OCI-LY7 (cell line): ENCODE results near the gene LHFPL2. TPM values are rescaled to one million over a fixed set of nuclear protein-coding genes. Genes with fewer than 3 reads are reported as not detected.

Experiments used
- BruUV-seq: library from RNA; stranded (reverse); fragments of 400-500 nt; replicated peaks from 2 replicates; lab custom pipeline; 2021; lab: Mats Ljungman, UMichigan
- CTCF ChIA-PET: fragments of 300-600 bp; sonication (Branson Sonifier 250); formaldehyde crosslinking; loops from one replicate; lab custom pipeline; 2022; ENCODE audit warnings: antibody characterized with exemption; ENCODE audit not compliant: unreplicated experiment; lab: Charles Lee
- POLR2A ChIA-PET: fragments of 300-600 bp; sonication (Branson Sonifier 250); formaldehyde crosslinking; loops from one replicate; lab custom pipeline; 2022; ENCODE audit warnings: antibody characterized with exemption; lab: Charles Lee
- DNase-seq: peaks from one replicate; pipeline ENCODE4 v3.0.0-alpha.2; 2015; ENCODE audit warnings: low spot score
- H2AFZ ChIP-seq: fragments of 200-600 bp; sonication (generic), shearing (Covaris generic); 2 replicates; pipeline ENCODE4 v1.6.1; 2014; ENCODE audit warnings: mild to moderate bottlenecking, antibody characterized with exemption, low read length, moderate library complexity
- H3K27ac ChIP-seq: fragments of 200-600 bp; sonication (generic); 2 replicates; pipeline ENCODE4 v1.5.1; 2014; ENCODE audit warnings: mixed run types, low read depth, mild to moderate bottlenecking, moderate library complexity, low read length, inconsistent platforms; ENCODE audit not compliant: poor library complexity, severe bottlenecking
- H3K36me3 ChIP-seq: fragments of 200-600 bp; sonication (generic); 2 replicates; pipeline ENCODE4 v1.6.1; 2014; ENCODE audit warnings: mild to moderate bottlenecking, antibody characterized with exemption, low read length, moderate library complexity, mixed read lengths; ENCODE audit not compliant: insufficient read depth
- H3K4me1 ChIP-seq: fragments of 200-600 bp; sonication (generic); 2 replicates; pipeline ENCODE4 v1.5.1; 2014; ENCODE audit warnings: mild to moderate bottlenecking, low read length; ENCODE audit not compliant: insufficient read depth, poor library complexity, severe bottlenecking
- H3K4me2 ChIP-seq: fragments of 200-600 bp; sonication (generic); 2 replicates; pipeline ENCODE4 v1.6.1; 2014; ENCODE audit warnings: mild to moderate bottlenecking, low read length
- H3K4me3 ChIP-seq: fragments of 200-600 bp; sonication (generic); 2 replicates; pipeline ENCODE4 v1.5.1; 2014; ENCODE audit warnings: mild to moderate bottlenecking, low read depth, low read length; ENCODE audit not compliant: poor library complexity, severe bottlenecking
- H3K79me2 ChIP-seq: fragments of 200-600 bp; sonication (generic); 2 replicates; pipeline ENCODE4 v1.6.1; 2016; ENCODE audit warnings: low read depth, mild to moderate bottlenecking, low read length, moderate library complexity, mixed read lengths; ENCODE audit not compliant: insufficient read depth
- H3K9me2 ChIP-seq: fragments of 200-600 bp; sonication (generic); 2 replicates; pipeline ENCODE4 v1.6.1; 2016; ENCODE audit warnings: mild to moderate bottlenecking, low read length, mixed read lengths; ENCODE audit not compliant: insufficient read depth
- H3K9me3 ChIP-seq: fragments of 200-600 bp; sonication (generic); 2 replicates; pipeline ENCODE4 v1.6.1; 2014; ENCODE audit warnings: mild to moderate bottlenecking, mixed run types, low read length, mixed read lengths
- H4K20me1 ChIP-seq: fragments of 200-600 bp; sonication (generic); 2 replicates; pipeline ENCODE4 v1.6.1; 2014; ENCODE audit warnings: mild to moderate bottlenecking, antibody characterized with exemption, low read length, moderate library complexity, mixed read lengths; ENCODE audit not compliant: insufficient read depth
- EZH2phosphoT487 ChIP-seq: fragments of 200-600 bp; sonication (generic); IDR thresholded peaks from 2 replicates; pipeline ENCODE4 v1.6.1; 2018; ENCODE audit warnings: low read depth, borderline replicate concordance, mild to moderate bottlenecking, mixed run types, antibody characterized with exemption, low read length, moderate library complexity, mixed read lengths
- intact Hi-C: fragments of 100-400 bp; cut with micrococcal nuclease; formaldehyde crosslinking; loops from one replicate; pipeline ENCODE4 v1.10.0; 2022; ENCODE audit not compliant: unreplicated experiment
- total RNA-seq, 2 experiments: library from RNA; depleted of rRNA in 1 of 2; stranded (reverse); fragments of >200 nt in 1 of 2; shearing (Covaris generic) in 1 of 2; gene quantifications; 2 replicates each; pipeline ENCODE4 v1.2.3, GENCODE V29; 2014 to 2022
- TF ChIP-seq, protein P1 (sequence below): fragments of 200-600 bp; sonication (generic); conservative IDR thresholded peaks from 2 replicates; pipeline ENCODE4 v1.5.1; 2014; ENCODE audit warnings: mild to moderate bottlenecking, antibody characterized with exemption, low read length, moderate library complexity, mixed read lengths

The LHFPL2 gene
- total RNA-seq, 2 experiments from 2014 or later: 12.2 to 24.0 TPM

DNA sequence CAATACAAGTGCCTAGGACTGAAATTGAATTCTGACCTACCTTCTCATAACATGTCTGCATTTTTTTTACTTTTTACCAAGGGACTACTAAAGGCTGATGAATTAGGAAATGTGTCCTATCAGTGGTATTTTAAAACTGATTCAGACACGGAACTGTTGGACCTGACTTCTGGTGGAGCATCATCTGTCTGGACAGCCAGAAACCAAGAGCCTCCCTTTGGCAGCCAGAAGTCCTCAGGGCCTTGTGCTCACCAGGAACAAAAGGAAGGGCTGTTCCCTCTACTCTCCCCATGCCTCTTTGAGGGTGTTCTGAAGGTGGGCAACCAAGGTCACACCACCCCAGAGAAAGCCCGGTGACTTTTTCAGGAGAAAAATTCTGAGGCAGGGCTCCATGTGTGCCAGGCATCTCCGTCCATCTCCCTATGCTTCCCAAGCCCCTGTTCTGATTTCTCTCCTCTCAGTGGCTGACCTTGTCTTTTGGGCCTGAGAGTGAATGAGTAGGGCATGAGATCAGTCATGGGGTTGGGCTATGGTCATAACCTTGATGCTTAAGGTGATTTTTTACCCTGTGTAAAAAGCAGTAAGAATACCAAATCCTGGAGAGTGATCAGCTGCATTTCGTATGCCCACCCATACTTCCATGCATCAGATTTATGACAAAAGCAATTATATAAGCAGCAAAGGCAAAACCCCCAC lies 144.5 kb downstream of the LHFPL2 start:
- DNase-seq: no peak
- Histone ChIP-seq H3K9me3 (no peaks in the 10 kb centered on the region), H3K36me3 (0 out of 2 replicates have a peak, but pooled peaks cover 3% of the 10 kb centered on the region), H3K27ac (no peak overlapping the region), H3K4me2 (no peak overlapping the region), H2AFZ (no peak overlapping the region), H3K4me3 (no peak overlapping the region), H3K4me1 (peaks cover 33% of the 10 kb centered on the region), H4K20me1 (no peaks in the 10 kb centered on the region), H3K79me2 (peaks cover 5% of the 10 kb centered on the region; the same call in 1 of the 2 replicates), H3K9me2 (no peaks in the 10 kb centered on the region)
- BruUV-seq: no TSS peak
- ChIA-PET CTCF (no interaction called here), POLR2A (interaction anchor here (0.6 kb wide), 1 partner anchor 152 kb away, joined by 3 read pairs; no protein-coding TSS in a partner anchor)
- intact Hi-C loops: no loop called here
- TF ChIP-seq, protein P1, sequence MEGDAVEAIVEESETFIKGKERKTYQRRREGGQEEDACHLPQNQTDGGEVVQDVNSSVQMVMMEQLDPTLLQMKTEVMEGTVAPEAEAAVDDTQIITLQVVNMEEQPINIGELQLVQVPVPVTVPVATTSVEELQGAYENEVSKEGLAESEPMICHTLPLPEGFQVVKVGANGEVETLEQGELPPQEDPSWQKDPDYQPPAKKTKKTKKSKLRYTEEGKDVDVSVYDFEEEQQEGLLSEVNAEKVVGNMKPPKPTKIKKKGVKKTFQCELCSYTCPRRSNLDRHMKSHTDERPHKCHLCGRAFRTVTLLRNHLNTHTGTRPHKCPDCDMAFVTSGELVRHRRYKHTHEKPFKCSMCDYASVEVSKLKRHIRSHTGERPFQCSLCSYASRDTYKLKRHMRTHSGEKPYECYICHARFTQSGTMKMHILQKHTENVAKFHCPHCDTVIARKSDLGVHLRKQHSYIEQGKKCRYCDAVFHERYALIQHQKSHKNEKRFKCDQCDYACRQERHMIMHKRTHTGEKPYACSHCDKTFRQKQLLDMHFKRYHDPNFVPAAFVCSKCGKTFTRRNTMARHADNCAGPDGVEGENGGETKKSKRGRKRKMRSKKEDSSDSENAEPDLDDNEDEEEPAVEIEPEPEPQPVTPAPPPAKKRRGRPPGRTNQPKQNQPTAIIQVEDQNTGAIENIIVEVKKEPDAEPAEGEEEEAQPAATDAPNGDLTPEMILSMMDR: no peak
- no peak for TF ChIP-seq EZH2phosphoT487

DNA sequence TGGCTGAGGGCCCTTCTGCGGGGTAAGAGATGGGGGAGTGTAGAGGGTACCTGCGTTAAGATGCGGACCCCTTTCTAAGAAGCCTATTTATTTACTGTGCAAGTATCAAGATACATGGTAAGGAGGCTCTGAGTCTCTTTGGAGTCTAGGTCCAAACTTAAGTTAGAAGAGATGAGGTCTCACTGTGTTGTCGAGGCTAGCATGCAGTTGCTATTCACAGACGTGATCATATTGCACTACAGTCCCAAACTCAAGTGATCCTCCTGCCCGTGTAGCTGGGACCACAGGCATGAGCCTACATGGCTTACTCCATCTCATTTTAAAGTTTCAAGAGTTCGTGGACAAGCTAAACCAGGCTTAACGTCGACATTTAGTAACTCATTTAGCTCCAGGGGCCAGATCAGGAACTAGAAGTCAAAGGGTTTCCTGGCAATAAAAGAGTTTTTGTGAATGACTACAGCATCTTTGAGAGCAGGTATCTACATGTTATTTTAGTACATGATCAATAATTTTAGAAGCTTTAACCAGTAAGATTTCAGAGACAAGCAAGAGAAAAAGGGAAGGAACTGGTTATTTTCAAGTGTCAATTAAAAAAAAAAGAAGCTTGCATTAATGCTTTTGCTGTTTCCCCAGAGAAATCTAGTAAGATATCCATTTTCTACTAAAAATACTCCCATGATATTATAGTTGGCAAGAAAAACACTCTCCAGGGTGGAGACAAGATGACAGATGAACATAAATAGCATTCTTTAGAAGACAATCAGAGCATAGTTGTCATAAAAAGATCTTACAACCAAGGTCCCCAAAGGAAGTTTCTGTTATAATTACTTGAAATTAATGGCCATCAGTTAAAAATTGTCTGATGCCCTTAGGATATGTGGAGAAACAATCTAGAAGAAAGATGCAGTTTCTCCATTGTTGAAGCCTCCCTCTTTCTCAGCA lies 146.9 kb downstream of the LHFPL2 start:
- no peak overlapping the region for H2AFZ ChIP-seq
- POLR2A ChIA-PET: interaction anchor here (0.6 to 1.3 kb wide), 5 partner anchors 8 to 67 kb away, joined by 3 to 4 read pairs (median 3); no protein-coding TSS in a partner anchor
- 0 out of 2 replicates have a peak, but pooled peaks cover 5% of the 10 kb centered on the region for H3K9me3 ChIP-seq
- no peak for TF ChIP-seq EZH2phosphoT487
- TF ChIP-seq, protein P1: no peak
- H3K79me2 ChIP-seq: peaks cover 9% of the 10 kb centered on the region; the same call in 1 of the 2 replicates
- H3K9me2 ChIP-seq: no peaks in the 10 kb centered on the region
- intact Hi-C loops: no loop called here
- no peak overlapping the region for H3K4me2 ChIP-seq
- no peak for DNase-seq
- 0 out of 2 replicates have a peak, but pooled peaks cover 3% of the 10 kb centered on the region for H3K36me3 ChIP-seq
- H3K4me1 ChIP-seq: peaks cover 57% of the 10 kb centered on the region
- BruUV-seq: no TSS peak
- no peak overlapping the region for H3K27ac ChIP-seq
- H4K20me1 ChIP-seq: no peaks in the 10 kb centered on the region
- H3K4me3 ChIP-seq: no peak overlapping the region
- CTCF ChIA-PET: no interaction called here
